SHP77 (cell line): ENCODE data around the gene WDR62.

Source experiments
- DNase-seq, 2 experiments: peaks; one replicate each; lab custom pipeline; 2025; lab: John Stamatoyannopoulos, UW

WDR62 gene

DNA sequence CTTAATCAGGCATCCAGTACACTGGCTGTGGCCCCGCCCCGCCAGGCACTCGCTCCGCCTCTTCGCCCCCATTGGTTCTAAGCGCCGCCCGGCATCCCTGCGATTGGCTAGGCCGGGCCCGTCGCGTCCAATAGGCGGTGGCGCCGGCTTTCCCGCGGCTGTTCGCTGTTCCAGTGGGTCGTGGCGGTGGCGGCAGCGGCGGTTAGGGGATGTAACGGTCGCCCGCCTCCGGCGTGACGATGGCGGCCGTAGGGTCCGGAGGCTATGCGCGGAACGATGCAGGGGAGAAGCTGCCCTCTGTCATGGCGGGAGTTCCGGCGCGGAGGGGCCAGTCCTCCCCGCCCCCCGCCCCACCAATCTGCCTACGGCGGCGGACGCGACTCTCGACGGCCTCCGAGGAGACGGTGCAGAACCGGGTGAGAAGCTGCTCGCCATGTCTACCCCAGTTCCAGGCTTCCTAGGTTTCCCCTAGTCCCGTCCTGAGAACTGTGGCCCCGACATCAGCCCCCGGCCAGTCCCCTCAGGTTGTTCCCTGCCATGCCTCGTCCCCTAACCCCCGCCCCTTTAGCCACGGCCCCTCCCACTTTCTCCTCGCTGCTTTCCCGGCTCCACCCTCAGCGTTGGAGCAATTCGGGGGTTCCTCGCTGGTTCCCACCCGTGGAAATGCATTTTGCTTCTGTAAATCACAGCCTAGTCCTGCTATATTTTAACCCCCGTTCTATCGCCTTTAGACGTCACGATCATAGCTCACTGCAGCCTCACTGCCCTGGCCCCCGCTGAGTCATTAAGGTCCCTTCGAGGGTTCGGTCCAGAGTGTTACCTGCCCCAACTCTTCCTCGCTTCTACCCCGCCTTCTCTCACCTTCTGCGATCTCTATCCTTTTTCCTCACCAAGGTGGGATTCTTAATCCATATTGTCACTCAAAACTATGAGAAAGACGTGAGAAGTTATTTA, at the start of gene WDR62:
Gene WDR62, plus strand, starts transcription at position 165 of the 954 bp plus-strand sequence. Its CDS starts 75 bp downstream, at position 240.
- DNase-seq = peak; percentile 91 to 92

DNA sequence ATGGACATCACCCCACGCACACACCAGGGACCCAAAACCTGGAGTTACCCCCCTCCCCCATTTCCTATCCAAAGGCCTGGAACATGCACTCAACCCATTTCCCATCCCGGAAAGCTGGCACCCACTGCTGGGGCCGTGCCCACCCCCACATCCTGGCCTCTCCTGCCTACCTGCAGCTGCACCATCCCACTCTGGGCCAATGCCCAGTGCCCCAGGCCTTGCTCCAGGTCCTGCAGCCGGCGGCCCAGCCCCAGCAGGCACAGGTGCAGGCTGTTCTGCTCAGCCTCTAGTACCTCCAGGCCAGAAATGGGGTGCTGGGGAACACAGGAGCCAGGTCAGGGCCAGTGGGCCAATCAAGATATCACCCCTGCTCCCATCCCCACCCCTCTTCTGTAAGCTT, 47.7 kb upstream of the WDR62 start:
- no peak for DNase-seq

DNA sequence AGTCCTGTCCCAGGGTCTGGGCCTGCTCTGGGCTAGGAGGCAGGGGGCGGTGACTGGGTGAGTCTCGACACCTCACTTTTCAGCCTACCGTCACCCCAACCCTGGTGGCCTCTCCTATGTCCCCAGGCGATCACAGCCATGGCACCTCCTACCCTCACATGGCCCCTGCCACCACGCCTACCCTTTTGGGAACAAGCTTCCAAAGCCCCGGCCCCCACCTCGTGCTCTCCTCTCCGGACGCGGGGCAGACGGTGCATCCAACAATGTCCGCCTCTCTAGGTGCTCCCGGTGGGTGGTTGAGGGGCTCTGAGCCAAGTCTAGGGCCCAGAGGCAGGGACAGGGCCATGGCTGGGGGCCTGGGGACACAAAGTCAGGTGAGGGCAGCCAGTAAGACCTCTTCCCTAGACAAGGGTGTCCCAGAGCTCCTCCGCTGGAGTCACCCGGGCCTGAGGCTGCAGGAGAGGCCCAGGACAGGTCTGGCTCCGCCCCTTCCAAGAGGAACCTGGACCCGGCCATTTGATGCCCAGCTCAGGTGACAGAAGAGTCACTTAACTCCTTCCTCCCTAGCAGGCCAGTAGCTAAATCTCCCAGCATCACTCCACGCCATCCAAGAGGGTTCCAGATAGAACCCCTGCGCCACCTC, 46.2 kb upstream of the WDR62 start, which contains the start of gene SYNE4:
Gene SYNE4, minus strand, starts transcription at position 478 of the 643 bp plus-strand sequence. Its CDS starts 132 bp downstream, at position 346.
- DNase-seq = no peak

DNA sequence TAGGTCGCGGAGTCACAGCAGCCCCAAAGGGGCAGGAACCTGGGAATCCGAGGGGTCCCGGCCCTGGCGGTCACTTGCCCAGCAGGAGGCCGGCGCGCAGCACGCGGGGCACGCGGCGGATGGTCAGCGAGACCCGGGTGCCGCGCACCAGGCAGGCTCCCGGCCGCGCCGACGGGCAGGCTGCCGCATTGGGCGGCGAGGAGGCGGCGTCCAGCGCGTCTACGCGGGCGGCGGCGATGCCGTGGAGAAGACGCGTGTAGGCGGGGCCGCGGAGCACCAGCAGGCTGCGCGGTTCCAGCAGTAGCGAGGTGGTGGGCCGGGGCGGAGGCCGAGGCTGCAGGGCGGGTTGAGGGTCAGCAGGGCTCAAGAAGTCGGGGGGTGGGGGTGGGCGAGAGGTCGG, 45.5 kb upstream of the WDR62 start:
- DNase-seq = peak; percentile 47 to 71

DNA sequence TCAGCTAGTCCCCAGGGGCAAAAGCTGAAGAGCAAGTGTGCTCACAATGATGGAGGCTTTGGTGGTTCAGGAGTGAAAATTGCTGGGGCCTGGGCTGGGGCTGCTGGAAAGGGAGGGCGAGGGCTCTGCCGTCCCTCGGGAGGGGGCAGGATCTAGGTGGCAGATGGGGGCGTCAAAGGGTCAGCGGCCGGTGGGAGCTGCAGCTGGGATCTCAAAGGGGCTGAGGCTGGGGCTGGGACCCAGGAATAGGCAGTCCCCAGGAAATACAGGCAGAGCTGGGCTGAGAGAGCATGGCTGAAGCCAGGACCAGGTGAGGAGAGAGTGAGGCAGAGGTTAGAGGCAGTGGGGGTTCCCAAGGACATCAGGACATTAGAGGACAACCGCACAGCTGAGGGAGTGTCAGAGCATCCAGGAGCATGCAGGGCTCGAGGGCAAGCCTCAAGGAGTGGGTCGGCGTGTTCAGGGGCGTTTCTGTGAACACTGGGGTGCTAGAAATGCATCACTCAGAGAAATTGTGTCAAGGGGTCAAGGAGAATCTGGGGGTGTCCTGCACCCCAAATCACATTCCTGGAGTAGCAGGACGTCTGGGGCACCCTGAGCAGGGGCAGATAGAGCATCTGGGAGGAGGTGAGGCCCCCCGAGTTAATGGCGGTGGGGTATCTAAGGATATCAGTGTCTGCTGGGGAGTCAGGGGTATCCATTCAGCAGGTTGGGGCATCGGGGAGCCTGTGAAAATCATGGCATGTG, 44.9 kb upstream of the WDR62 start:
- DNase-seq = no peak

DNA sequence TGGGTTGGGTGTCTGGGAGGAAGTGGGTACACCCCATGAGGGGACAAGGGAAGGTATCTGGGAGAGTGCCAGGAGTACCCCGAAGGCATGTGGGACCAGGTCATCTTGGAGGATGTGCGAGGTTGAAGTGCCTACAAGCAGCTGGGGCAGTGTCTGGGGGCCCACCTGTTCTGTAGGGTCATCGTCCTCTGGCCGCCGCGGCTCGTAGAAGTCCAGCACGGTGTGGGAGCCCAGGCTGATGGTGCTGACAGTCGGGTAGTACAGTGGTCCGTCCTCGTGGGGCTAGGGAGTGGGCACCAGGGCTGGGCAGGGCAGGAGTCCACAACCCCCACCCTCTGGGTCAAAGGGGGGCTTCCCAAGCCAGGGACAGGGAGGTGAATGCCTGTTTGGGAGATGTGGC, 44.3 kb upstream of the WDR62 start:
- DNase-seq = no peak

DNA sequence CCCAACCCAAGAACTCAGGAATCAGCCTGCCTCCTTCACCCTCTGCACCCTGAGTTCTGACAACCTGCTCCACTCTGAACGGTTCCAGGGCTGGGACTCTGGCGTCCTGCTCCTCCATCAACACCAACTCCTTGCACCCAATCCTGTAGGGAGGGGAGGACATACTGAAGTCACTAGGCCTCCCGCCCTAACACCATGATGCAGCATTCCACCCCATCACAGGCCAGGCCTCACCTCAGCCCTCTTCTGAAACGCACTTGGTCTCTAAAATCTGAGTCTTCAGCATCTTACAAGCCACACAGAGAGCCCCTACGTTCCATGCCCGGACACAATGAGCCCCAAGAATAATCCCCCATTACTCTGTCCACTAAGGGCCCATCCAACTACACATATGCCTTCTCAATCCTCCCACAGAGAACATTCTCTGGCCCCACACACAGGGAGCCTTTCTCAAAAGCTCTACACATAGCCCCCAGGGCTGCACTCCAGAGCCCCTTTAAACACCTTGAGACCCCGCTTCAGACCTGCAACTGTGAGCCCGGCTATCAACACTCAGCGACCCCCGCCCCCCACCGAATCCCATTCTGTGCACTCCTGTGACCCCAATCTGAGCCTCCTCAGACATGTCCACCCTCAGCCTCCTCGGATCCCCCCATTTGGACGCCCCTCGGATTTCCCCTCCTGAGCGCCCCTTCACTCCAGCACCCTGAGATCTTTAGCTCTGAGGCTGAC, 41.3 kb upstream of the WDR62 start:
- no peak for DNase-seq

DNA sequence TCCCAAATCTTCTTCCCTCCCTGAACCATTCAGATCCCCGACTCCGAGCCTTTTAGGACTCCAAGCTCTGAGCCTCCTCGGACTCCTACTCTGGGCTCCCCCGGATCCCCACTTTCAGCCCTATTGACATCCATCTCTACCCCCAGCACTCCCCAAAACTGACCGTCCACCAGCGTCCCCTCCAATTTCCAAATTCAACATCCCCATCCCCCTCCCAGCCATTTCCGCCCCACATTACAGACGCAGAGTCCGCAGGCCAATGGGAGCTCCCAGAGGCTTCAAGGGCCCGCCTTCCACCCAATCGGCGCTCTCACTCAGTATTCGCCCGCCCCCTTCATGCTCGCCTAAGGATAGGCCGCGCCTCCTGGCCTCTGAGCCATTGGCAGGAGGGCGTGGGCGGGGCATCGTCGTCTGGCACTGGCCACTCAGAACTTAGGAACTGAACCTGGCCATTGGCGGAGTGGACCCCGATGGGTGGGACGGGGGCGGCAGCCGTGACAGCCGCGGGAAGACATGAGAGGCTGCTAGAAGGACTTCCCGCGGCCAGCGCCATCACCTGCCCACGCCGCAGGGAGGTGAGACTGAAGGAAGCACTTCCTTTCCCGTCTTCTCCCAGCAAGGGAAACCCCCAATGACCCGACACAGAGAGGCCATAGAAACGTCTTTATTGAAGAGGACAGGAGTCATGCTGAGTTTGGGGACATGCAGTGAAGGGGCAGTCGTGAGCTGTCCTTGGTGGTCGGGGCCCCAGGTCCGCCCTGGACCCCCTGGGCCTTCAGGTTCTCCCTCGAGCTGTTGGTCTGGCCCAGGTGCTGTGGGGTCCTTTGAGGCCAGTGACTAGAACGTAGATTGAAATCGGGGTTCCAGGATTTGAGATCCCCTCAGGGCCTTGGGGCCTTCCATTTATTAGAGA, 40.4 kb upstream of the WDR62 start, which contains the start of gene ALKBH6:
Gene ALKBH6, minus strand, starts transcription at position 202 of the 913 bp plus-strand sequence. CDS start 816 bp downstream, outside the sequence.
- peak; percentile 99 for DNase-seq

DNA sequence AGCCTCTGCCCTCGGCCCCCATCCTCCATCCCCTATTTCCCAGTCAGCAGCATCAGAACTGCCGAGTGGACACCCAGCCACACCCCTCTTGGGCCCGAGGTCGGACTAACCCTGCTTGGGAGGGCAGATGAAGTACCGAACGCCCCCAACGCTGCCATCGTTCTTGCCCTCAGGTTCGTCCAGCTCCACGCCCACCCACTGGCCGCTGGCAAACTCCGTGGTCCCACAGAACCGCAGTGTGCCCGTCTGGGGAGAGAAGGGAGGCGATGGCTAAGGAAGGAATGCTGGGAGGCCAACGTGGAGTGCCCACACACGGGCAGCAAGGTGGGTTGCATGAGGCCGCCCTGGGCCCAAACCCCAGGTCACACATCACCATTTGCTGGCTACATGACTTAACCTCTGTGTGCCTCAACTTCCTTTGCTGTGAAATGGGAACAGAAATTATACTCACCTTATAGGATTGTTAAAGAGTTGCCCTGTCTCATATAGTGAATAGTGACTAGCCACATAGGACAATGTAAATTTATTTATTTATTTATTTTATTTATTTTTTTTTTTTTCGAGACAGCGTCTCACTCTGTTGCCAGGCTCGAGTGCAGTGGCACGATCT, 35.5 kb upstream of the WDR62 start:
- no peak for DNase-seq

DNA sequence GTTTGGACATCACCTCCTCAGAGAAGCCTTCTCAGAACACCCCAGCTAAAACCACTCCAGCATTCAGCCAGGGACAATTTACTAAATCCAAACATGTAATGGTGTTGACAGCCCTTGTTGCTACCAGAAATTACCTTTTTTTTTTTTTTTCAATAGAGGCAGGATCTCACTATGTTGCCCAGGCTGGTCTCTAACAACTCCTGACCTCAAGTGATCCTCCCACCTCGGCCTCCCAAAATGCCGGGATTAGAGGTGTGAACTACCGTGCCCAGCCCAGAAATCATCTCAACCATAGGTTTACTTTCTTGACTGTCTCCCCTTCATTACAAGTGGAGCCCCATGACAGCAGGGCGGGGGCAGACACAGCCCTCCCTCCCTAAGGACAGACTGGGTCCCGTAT, 31.3 kb upstream of the WDR62 start:
- no peak for DNase-seq

DNA sequence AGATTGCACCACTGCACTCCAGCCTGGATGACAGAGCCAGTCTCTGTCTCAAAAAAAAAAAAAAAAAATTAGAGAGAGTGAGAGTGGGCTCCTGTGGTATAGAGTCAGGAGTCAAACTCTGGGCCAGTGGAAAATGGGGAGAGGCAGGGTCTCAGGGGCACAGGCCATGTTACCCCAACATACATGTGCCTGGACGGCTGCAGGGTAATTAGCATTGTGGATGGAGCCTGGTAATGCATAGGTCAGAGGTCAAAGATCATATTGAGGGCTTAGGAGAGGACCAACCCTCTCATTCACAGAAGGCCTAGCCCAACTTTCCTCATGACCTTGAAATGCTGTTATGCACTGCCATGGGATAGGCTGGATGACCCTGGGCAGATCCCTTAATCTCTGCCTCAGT, 29.2 kb upstream of the WDR62 start:
- no peak for DNase-seq

DNA sequence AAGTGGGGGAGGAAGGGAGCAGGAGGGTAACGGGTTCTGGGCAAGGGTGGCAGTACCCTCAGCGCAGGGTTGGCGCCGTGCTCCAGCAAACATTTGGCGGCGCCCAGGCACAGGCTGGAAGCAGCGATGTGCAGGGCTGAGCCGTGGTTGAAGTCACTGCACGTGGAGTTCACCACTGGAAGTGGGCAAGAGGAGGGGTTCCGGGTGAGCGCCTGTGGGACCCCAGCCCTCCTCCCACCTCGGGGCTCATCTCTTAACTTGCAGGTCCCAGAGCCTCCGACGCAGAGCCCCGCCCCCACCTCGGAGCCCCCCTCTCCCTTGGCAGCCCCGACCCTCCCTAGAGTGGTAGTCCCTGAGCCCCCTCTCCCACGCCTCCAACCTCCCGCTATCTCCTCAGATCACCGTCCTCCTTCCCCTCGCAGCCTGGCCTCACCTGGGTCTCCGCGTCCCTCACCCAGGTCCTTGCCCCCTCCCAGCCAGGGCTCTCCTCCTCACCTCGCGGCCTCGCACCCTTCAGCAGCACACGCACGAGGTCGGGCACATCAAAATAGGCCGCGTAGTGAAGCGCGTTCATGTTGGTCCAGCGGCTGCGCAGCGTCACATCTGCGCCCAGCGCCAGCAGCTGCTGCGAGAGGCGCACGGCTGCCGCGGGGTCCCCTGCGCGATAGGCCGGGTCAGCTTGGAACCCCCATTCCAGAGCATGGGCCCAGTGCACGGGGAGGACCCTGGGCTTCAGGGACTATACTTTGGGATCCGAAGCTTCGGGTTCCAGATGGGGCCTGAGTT, 28.4 kb upstream of the WDR62 start:
- no peak for DNase-seq

DNA sequence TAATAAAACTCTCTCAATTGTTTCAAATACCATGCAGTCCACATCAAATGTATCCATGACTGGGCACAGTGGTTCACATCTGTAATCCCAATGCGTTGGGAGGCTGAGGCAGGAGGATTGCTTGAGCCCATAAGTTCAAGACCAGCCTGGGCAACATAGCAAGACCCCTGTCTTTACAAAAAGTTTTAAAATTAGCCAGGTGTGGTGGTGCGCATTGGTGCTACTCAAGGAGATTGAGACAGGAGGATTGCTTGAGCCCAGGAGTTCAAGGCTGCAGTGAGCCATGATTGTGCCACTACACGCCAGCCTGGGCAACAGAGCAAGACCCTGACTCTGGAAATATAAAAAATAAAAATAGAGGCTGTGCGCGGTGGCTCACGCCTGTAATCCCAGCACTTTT, 27.0 kb upstream of the WDR62 start:
- DNase-seq = no peak

DNA sequence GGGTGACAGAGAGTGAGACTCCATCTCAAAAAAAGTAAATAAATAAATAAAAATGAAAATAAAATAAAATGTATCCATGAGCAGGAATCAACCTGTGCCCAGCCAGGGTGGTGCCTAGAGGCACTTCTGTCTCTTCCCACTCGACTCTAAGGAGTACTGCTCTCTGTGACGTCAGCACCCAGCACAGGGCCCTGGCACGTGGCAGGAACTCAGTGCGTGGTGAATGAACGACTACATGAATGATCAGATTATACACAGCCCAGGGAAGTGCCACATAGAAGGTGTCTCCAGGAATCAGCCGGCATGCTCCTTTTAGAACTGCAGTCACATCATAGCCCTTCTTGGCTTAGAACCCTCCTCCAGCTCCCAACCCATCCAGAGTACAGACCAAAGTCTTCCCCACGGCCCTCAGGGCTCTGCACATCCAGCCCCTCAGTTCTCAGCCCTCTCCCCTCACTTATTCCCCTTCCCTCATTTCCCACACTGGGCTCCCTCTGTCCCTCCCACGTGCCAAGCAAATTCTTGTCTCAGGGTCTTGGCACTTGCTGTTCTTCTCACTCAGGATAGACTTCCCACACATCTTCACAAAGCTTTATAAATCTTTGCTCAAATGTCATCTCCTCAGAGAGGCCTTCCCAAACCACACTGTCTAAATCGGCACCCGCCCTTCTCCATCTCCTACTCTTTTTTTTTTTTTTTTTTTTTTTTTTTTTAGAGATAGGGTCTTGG, 26.2 kb upstream of the WDR62 start:
- no peak for DNase-seq

DNA sequence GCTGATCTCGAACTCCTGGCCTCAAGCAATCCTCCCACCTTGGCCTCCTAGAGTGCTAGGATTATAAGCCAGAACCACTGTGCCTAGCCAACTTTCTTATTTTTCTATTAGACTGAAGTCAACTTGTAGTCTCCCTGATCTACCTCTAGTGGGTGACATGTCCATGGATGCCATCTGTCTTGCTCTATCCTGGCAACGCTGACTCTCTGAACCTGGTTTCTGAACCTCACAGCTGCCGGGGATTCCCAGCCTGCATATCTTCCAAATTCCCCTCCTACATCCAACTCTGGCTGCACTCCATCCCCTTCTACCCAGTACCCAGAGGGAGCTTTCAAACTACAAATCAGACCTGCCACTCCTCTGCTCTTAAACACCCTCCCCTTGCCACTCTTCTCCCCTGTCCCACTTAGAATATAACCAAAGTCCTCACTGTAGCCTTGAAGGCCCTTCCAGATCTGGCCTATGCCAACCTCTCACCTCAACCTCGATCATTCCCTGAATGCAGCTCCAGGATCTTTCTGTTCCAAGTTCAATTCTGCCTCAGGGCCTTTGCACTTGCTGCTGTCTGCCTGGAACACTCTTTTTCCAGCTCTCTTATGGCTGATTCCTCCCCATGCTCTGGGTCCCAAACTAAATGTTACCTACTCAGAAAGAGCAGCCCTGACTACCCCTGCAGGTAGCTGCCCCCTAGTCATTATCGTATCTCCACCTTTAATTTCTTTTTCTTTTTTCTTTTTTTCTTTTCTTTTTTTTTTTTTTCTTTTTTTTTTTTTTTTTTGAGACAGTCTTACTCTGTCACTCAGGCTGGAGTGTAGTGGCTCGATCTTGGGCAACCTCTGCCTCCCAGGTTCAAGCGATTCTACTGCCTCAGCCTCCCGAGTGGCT, 24.2 kb upstream of the WDR62 start:
- no peak for DNase-seq

DNA sequence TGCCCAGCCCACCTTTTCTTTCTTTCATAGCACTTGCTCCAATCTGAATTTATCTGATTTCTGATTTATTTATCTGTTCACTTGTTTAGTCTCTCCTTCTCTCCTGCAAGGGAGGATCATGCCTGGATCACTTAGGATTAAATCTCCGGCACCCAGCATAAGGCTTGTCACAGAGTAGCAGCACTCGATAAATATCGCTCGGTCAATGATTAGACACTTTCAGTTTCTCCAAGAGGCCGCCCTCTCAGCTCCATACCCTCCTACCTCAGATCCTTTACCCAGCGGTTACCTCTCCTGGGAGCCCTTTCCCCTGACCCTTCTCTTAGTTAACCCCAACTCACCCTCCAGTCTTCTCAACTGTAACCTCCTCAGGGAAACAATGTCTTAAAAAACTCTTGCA, 23.4 kb upstream of the WDR62 start:
- DNase-seq = no peak
